ENCODE results near the gene GRK5.

Gene GRK5

DNA sequence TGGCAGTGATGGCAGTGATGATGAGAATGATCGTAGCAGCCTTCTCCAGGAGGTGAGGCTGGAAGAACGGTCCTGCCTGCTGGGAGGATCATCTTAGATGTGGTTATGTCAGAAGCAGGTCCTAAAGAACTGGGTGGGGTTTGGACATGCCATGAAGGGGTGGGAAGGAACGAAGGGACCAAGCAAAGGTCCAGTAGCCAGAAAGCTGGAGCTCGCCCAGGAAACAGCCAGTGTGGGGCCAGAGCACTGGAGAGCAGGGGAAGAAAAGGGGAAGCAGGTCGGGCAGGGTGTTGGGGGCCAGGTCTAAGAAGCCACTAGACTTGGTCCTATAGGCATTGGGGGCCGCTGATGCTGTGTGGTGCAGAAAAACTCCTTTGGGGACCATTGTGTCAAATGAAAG lies 207.8 kb downstream of the GRK5 start:
- DNase-seq (ENCODE audit: low read depth, low spot score), result no peak
- H3K4me3 ChIP-seq (ENCODE audit: low read depth, low read length), result no peak overlapping the region
- TF ChIP-seq, protein P1, sequence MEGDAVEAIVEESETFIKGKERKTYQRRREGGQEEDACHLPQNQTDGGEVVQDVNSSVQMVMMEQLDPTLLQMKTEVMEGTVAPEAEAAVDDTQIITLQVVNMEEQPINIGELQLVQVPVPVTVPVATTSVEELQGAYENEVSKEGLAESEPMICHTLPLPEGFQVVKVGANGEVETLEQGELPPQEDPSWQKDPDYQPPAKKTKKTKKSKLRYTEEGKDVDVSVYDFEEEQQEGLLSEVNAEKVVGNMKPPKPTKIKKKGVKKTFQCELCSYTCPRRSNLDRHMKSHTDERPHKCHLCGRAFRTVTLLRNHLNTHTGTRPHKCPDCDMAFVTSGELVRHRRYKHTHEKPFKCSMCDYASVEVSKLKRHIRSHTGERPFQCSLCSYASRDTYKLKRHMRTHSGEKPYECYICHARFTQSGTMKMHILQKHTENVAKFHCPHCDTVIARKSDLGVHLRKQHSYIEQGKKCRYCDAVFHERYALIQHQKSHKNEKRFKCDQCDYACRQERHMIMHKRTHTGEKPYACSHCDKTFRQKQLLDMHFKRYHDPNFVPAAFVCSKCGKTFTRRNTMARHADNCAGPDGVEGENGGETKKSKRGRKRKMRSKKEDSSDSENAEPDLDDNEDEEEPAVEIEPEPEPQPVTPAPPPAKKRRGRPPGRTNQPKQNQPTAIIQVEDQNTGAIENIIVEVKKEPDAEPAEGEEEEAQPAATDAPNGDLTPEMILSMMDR (IDR thresholded peaks at IDR 0.05; ENCODE audit: insufficient read depth, low read length, missing control alignments), result no peak
- ChIA-PET POLR2A (interaction anchor here (1.8 kb wide), 1 partner anchor 13 kb away, joined by 6 read pairs; no protein-coding TSS in a partner anchor), CTCF (interaction anchor here (1.1 to 22.5 kb wide), 6 partner anchors 19 to 211 kb away, joined by 3 to 354 read pairs (median 6); partner anchors contain the start of gene GRK5)

DNA sequence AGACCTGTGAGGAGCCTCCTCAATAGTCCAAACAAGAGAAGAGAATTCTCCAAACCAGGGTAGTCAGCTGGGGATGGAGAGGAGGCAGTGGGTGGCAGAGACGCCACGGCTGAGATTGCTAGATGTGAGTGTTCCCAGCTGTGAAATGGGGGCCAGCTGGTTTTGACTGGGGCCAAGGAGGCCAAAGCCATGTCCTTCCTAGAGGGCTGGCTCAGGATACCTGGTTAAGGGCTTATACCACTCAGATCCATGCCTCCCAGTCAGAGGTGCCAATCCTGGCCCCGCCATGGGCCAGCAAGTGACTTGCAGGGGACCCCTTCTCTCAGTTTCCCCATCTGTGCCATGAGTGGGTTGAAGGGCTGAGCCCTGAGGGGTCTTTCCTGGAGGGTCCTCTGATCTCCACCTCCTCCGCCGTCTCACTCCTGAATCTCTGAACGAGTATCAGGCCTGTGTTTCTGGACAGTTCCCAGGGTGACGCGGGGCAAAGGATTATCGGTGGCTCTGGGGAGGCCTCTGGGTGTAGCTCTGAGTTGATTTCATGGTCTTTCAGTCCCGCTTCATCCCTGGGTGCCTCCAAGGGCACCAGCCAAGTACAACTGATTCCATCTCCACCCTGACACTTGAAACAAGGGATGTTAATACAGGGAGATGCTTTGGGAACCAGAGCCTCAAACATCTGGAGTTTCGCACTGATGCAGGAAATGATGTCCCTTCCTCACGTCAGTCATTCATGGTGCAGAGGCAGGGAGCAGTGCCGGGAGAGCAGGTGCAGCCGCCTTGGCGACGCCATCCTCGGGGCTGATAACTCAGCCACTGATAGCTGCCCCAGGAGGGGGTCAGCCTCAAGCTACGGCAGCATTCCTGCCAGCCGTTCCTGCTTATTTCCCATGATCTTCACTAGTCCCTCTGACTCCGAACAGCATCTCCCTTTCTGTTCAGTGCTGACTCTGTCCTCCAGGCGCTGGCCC lies 208.4 kb downstream of the GRK5 start:
- TF ChIP-seq, protein P1 (IDR thresholded peaks at IDR 0.05; ENCODE audit: insufficient read depth, low read length, missing control alignments), result no peak
- POLR2A ChIA-PET, result interaction anchor here (1.3 kb wide), 1 partner anchor 14 kb away, joined by 7 read pairs; no protein-coding TSS in a partner anchor
- DNase-seq (ENCODE audit: low read depth, low spot score), result no peak
- H3K4me3 ChIP-seq (ENCODE audit: low read depth, low read length), result no peak overlapping the region
- CTCF ChIA-PET, result interaction anchor here (0.6 to 22.5 kb wide), 14 partner anchors 9 to 276 kb away, joined by 3 to 354 read pairs (median 4); partner anchors contain the start of gene GRK5

DNA sequence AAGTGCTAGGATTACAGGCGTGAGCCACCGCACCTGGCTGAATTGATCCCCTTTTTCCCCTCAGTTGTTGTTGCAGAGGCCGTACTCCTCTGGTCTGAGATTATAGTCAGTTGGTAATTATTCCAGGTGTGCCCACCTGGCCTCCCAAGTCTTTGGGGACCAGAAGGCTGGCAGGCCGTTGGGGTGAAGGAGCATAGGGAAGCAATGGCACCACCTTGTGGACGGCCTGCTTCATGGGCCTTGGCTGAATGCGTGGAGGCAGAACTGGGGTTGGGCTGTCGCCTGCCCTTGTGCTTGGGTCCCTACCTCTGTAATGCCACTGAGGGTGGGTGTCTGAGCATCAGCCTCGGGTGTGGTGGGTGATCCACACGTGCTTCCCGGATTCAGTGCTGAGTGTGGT lies 209.5 kb downstream of the GRK5 start:
- CTCF ChIA-PET, result interaction anchor here (0.9 to 22.5 kb wide), 13 partner anchors 8 to 277 kb away, joined by 3 to 354 read pairs (median 7); partner anchors contain the start of gene GRK5
- POLR2A ChIA-PET, result no interaction called here
- DNase-seq (ENCODE audit: low read depth, low spot score), result no peak
- TF ChIP-seq, protein P1 (IDR thresholded peaks at IDR 0.05; ENCODE audit: insufficient read depth, low read length, missing control alignments), result peak; percentile 84
- H3K4me3 ChIP-seq (ENCODE audit: low read depth, low read length), result no peak overlapping the region

DNA sequence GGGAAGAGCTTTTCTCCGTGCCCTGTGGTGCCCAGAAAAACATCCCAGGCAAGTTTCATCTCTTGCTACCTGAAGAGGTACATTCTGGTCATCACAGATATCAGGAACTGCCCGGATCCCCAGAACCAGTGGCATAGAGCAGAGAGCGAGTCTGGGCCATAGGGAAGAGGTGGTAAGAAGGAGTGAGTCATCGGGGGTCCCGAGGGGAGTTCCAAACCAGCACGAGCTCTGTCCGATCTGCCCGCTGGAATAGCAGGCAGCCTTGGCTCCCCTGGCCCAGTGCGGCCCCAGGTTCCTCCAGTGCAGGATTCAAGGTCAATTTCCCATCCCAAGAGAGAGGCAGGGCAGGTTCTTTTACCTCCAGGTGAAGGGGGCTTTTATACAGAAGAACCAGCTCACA lies 210.5 kb downstream of the GRK5 start:
- H3K4me3 ChIP-seq (ENCODE audit: low read depth, low read length), result no peak overlapping the region
- DNase-seq (ENCODE audit: low read depth, low spot score), result no peak
- POLR2A ChIA-PET, result no interaction called here
- CTCF ChIA-PET, result interaction anchor here (0.9 to 22.5 kb wide), 15 partner anchors 11 to 228 kb away, joined by 3 to 354 read pairs (median 7); partner anchors contain the start of gene GRK5
- TF ChIP-seq, protein P1 (IDR thresholded peaks at IDR 0.05; ENCODE audit: insufficient read depth, low read length, missing control alignments), result no peak

DNA sequence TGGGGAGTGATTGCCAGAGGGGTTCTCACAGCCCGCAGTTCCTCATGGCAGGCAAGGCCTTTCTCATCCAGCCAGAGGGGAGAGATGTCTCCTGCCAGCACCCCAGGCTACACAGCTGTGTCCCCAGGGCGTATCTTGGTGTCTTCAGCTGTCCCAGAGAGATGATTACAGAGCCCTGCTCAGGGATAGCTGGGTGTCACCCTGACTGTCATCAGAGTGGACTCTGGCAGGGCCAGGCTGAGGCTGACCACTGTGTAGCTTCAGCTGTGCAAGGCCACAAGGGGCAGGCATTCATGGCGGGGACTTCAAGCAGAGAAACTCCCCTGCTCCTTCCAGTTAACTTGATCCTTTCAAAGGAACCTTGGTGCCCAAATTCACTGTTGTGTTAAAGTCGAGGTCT lies 211.0 kb downstream of the GRK5 start:
- no peak overlapping the region for H3K4me3 ChIP-seq (ENCODE audit: low read depth, low read length)
- ChIA-PET POLR2A (no interaction called here), CTCF (interaction anchor here (1.0 to 22.5 kb wide), 15 partner anchors 11 to 229 kb away, joined by 3 to 354 read pairs (median 7); partner anchors contain the start of gene GRK5)
- TF ChIP-seq, protein P1 (IDR thresholded peaks at IDR 0.05; ENCODE audit: insufficient read depth, low read length, missing control alignments), result no peak
- DNase-seq (ENCODE audit: low read depth, low spot score), result no peak

DNA sequence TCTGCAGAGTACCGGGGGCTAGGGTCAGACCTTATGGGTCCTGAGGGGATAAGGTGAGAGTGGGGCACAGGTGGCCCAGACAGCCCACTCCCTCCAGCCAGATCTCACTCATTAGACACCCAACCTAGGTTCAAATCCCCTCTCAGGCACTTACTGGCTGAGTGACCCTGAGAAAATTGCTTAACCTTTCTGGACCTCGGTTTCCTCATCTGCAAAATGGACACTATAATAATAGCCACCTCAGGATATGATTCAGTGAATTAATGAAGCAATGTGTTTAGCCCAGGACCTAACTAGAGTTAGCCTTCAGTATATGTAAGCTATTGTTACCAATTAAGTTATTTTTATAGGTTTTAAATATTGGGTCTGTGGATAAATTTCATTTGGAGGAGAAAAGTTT lies 212.6 kb downstream of the GRK5 start:
- ChIA-PET CTCF (interaction anchor here (3.5 to 22.5 kb wide), 3 partner anchors 10 to 216 kb away, joined by 13 to 354 read pairs (median 25); partner anchors contain the start of gene GRK5), POLR2A (no interaction called here)
- H3K4me3 ChIP-seq (ENCODE audit: low read depth, low read length), result no peak overlapping the region
- no peak for DNase-seq (ENCODE audit: low read depth, low spot score)
- TF ChIP-seq, protein P1 (IDR thresholded peaks at IDR 0.05; ENCODE audit: insufficient read depth, low read length, missing control alignments), result no peak
